Measurements from ENCODE around the gene HNF4A. TPM values are rescaled to one million over a fixed set of nuclear protein-coding genes. Genes with fewer than 3 reads are reported as not detected.
A peak's percentile ranks its signal among the peaks of the same experiment; 100 is the strongest.

HNF4A gene
- total RNA-seq, 1 donor from 2014 or later, result 74.4 TPM

DNA sequence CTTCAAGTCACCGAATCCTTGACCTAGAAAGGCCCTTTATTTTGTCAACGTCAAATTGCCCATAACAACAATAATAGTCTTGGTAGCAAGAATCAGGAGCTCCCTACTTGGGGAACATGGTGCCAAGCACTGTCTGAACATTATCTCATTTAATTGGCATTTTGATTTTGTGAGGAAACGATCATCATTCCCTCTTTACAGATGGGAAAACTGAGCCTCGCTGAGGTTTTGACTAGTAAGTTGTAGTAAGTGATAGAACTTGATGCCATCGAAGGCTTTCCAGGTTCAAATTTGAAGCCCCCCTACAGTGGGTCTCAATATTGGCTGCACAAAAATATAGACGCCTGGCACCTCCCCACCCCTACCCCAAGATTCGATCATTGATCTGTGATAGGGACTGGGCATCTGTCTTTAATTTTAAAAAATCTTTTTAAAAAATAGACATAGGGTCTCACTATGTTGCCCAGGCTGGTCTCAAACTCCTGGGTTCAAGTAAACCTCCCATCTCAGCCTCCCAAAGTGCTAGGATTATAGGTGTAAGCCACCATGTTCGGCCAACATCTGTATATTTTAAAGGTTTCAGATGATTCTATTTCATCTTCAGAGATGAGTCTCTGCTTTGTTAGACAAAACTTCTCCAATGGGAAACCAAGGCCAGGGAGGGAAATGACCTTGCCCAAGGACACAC lies 36.7 kb downstream of the HNF4A start:
- no peak for DNase-seq (ENCODE audit: low spot score)

GRCh38 chr20:44392776-44393607 lies 37.5 kb downstream of the HNF4A start:
- peak; percentile 71 for DNase-seq (ENCODE audit: low spot score)

DNA sequence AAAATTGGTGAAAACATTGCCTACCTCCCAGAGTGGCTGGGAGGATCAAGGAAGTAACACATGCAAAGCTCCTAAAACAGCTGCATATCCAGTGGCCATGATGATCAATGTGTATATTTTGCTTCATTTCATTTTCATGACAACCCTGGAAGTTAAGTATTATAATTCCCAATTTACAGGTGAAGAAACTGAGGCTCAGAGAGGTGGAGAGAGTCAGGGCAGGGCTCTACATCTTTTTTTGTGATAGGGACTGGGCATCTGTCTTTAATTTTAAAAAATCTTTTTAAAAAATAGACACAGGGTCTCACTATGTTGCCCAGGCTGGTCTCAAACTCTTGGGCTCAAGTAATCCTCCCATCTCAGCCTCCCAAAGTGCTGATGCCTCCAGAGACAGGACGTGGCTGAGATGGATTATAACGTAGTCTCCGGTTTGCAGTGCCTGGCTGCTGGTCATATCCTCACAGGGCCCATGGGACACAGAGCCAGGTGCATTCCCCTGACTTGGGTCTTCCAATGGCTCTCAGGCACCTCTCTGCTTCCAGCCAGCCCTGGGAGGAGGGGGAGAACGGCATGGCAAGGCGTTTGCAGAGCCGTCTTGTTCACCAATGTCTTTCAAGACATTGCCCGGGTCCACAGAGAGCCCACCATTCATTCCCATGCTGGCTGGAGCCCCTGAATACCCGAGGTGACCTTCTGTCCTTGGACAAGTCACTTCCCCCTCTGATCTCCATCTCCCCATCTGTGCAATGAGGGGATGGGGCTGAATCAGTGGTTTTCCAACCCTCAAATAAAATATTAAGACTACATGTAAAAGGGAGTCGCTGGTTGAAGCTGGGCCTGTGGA lies 38.3 kb downstream of the HNF4A start:
- no peak for DNase-seq (ENCODE audit: low spot score)

GRCh38 chr20:44394452-44394701 lies 38.9 kb downstream of the HNF4A start:
- DNase-seq (ENCODE audit: low spot score), result no peak

DNA sequence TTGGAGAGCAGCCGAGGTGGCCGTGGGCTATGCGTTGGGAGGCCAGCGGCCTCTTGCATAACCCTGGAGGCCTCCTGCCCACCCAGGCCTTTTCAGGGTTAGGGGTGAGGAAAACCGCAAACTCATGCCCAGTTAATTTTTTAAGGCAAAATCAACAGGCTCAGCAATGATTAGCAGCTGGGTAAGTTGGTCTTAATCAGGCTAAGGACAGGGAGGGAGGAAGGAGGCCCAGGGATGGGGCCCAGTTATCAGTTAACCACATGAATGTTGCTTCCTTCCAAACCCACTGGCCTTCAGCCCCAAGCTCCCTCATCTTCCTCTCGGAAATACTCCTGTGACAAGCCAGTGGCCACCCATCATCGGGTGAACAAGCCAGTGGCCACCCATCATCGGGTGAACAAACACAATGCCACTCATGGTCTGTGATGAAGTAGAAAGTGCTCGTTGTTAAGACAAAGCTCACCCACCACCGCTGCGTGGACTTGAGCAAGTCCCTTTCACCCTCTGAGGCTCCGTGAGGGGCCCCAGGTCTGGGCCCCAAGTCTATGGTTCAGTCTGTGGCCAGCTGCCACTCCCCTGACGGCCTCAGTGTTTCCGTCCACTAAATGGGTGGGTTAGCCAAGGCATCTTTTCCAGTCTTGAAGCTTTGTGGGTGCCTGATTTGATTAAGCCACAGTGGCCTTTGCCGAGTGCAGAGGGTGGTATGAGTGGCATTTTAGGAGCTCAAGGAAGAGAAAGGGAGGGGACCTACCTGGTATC lies 39.4 kb downstream of the HNF4A start:
- no peak for DNase-seq (ENCODE audit: low spot score)

GRCh38 chr20:44395461-44396340 lies 40.2 kb downstream of the HNF4A start:
- no peak for DNase-seq (ENCODE audit: low spot score)

DNA sequence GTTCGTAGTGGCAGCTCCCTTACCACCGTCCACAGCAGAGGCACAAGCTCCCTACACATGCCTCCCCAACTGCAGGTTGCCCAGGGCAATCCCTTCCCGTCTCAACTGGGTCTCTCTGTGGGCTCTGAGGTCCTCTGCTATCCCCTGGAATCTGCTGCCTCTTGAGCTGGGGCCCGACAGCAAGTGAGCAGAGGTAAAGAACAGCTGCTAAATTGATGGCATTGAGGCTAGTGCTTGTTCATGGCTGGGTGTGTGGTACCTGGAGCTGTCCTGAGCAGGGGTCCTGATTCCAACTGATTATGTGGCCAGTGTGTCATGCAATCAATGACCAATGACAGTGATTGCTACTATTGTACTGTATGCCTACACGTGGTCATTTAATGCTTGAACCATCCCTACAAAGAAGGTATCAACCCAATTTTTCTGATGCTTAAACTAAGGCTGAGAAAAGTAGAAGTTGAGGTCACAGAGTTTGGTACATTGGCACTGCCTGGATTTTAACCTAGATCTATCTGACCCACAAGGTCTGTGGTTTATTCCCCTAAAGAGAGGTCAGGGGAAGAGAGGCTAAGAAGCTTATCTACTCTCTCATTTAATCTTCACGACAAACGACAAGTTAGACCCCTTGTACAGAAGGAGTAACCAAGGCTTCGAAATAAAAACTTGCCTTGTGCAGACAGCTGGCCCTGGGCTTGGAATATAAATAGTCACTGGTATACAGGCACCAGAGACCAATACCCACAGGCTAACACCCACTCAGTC lies 41.1 kb downstream of the HNF4A start:
- DNase-seq (ENCODE audit: low spot score), result no peak

DNA sequence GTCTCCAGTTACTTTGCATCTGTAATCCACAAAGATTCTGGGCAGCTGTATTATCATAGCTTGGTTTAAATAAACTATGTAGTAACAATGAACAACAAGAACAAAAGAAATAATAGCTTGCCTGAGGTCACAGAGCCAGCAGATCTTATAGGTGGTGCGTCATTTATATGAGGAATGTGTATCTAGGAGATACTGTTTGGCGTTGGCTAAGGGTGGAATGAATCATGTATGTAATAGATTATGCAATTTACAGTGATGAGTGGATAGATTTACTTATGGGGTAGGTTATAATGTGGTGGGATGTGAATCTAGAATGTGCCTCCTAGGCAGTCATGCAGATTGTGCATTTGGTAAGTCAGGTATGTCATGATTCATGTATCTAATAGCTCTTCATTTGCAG lies 42.8 kb downstream of the HNF4A start:
- DNase-seq (ENCODE audit: low spot score), result no peak

GRCh38 chr20:44399446-44399845 lies 43.9 kb downstream of the HNF4A start:
- DNase-seq (ENCODE audit: low spot score), result no peak

DNA sequence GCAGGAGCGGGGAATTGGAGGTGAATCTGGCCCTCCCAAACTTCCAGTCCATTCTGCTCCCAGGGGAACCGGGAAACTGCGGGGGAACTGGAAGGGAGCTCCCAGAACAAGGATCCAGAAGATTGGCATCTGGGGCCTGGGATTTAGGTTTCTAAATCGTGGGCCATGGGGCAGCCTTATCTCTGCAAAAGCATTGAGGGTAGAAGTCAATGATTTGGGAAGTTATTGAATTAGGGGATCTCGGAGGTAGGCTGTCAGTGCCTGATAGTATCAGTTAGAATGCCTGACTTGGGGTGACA lies 45.1 kb downstream of the HNF4A start:
- no peak for DNase-seq (ENCODE audit: low spot score)

DNA sequence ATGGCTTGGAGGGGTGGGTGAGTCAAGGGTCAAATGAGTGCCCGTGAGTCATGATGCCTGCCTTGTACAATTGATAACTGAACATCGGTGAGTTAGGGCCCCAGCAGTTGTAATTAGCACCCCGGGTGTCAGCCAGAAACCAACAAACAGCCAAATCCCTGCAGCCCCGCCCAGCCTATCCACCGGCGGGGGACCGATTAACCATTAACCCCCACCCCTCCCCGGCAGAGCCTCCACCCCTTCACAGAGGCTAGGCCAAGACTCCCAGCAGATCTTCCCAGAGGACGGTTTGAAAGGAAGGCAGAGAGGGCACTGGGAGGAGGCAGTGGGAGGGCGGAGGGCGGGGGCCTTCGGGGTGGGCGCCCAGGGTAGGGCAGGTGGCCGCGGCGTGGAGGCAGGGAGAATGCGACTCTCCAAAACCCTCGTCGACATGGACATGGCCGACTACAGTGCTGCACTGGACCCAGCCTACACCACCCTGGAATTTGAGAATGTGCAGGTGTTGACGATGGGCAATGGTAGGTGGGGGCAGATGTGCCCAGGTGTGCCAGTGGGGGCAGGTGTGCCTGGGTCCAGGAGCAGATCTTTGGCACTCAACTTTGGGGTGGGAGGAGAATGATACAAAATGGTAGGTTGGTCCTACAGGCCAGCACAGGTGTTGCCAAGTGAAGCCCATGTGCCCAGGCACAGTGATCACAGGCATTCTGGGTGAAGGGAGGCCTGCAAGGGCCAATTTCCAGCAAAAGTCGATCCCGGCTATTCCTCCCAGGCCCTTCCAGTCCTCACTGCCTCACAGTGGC lies 45.7 kb downstream of the HNF4A start:
- DNase-seq (ENCODE audit: low spot score), result peak; percentile 37

- DNase-seq (ENCODE audit: low spot score), result no peak
These were observed 46.4 kb downstream of the HNF4A start for GRCh38 chr20:44401770-44402390.

DNA sequence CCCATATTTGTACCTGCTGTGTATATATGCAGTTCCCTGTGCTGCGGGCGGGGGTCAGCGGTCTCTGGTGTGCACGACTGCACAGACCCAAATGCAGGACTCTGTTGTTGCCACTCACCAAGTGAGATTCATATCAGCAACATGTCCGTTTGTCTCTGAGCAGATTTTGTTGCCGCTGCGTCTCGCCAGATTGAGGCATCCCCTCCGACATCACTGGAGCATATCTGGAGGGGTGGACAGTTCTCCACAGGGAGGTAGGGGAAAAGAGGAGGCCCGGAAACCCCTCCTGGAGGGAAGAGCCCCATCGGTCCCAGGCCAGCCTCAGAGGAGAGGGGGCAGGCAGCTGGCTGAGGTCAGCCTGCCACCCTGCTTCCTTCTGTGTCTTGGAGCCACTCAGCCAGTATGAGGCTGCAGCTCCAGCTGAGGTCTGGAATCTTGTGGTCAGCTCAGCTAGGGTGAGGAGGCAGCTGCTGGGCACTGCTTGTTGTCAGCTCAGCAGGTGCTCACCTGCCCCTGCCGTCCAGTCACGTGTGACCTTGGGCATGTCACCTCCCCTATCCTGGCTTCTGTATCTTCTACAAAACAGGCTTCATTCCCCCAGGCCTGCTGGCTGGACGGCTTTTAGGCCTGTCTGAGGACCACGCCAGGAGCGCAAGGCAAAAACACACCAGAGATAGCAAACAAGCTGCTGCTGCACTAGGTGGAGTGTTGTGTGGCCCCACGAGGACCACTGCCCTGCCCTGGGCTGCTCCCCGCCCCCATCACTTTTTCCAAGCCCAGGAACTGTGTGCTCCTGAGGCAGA lies 47.1 kb downstream of the HNF4A start:
- DNase-seq (ENCODE audit: low spot score), result no peak

- no peak for DNase-seq (ENCODE audit: low spot score)
These were observed 48.0 kb downstream of the HNF4A start for GRCh38 chr20:44403194-44404112.

DNA sequence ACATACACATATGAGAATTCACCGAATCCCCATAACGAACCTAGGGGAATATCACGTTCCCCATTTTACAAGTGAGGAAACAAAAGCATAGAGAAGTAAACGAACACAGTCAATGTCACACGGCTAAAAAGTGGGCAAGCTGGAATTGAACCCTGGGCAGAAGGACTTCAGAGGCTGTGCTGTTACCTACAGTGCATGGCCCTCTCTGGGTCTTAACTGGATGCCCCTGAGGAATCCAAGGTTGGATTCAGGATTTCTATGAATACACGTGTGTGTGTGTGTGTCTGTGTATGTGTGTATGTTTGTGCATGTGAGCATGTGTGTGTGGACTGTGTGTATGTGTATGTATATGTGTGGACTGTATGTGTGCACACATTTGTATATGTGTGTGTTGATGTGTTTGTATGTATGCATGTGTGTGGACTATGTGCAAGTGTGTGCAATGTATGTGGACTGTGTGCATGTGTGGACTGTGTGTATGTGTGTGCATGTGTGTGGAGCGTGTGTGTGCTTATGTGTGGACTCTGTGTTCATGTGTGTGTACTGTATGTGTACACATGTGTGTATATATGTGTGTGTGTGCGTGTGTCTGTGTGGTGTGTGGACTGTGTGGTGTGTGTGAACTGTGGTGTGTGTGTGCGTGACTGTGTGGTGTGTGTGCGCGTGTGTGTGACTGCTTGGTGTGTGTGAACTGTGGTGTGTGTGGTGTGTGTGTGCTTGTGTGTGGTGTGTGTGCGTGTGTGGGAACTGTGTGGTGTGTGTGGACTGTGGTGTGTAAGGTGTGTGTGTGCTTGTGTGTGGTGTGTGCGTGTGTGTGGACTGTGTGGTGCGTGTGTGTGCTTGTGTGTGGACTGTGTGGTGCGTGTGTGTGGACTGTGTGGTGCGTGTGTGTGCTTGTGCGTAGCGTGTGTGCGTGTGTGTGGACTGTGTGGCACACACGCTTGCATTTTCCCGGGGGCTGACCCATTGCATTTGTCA lies 49.0 kb downstream of the HNF4A start:
- DNase-seq (ENCODE audit: low spot score), result no peak

- DNase-seq (ENCODE audit: low spot score), result no peak
These were observed 49.8 kb downstream of the HNF4A start for GRCh38 chr20:44405257-44405656.

Measured in mucosa of gallbladder (tissue), 1 donor.